ENCODE results near the gene FKBP6. TPM values are rescaled to one million over a fixed set of nuclear protein-coding genes. Genes with fewer than 3 reads are reported as not detected.
"Not testable (repeated sequence)": the region's sequence is repeated elsewhere in the genome, so short reads cannot be mapped to it uniquely, and the experiment has no call there.

Gene FKBP6
- total RNA-seq, 2 experiments from 2014 or later, result not detected

GRCh38 chr7:73397521-73398281 lies 69.7 kb downstream of the FKBP6 start:
- CTCF ChIA-PET, result interaction anchor here (0.6 kb wide), 1 partner anchor 25 kb away, joined by 4 read pairs; no protein-coding TSS in a partner anchor

GRCh38 chr7:73399185-73400050 lies 71.5 kb downstream of the FKBP6 start:
- H3K4me1 Mint-ChIP-seq; H3K36me3 Mint-ChIP-seq (ENCODE audit: low read depth); H3K27me3 Mint-ChIP-seq; H3K27ac Mint-ChIP-seq; CTCF ChIA-PET; H3K9me3 Mint-ChIP-seq; POLR2A ChIA-PET: not testable (repeated sequence)
- peak overlapping the region; percentile 39 for H3K4me3 Mint-ChIP-seq
- DNase-seq, result peak; percentile 57

More at GRCh38 chr7:73397521-73398281, 69.7 kb downstream of the FKBP6 start:
- Mint-ChIP-seq H3K4me1 (peaks cover 2% of the 10 kb centered on the region), H3K27ac (no peak overlapping the region), H3K36me3 (ENCODE audit: low read depth) (no peaks in the 10 kb centered on the region), H3K4me3 (no peak overlapping the region), H3K9me3 (no peaks in the 10 kb centered on the region), H3K27me3 (no peaks in the 10 kb centered on the region)
- no peak for DNase-seq
- POLR2A ChIA-PET, result no interaction called here

- H3K27ac Mint-ChIP-seq; H3K9me3 Mint-ChIP-seq; DNase-seq; H3K4me3 Mint-ChIP-seq; POLR2A ChIA-PET; H3K36me3 Mint-ChIP-seq (ENCODE audit: low read depth); CTCF ChIA-PET; H3K27me3 Mint-ChIP-seq; H3K4me1 Mint-ChIP-seq: not testable (repeated sequence)
These were observed 76.9 kb downstream of the FKBP6 start for GRCh38 chr7:73404860-73405259.

Other genes with a start within 250 kb of the FKBP6 start
- not detected for gene SPDYE9, start 242.1 kb upstream of the FKBP6 start, total RNA-seq
- gene NSUN5, start 19.3 kb upstream of the FKBP6 start, total RNA-seq, result 10 to 100 TPM; 42.9 to 44.7 TPM
- gene TRIM50, start 79 bp upstream of the FKBP6 start, total RNA-seq, result not detected
- gene FZD9, start 105.6 kb downstream of the FKBP6 start, total RNA-seq, result not detected
- gene BAZ1B, start 194.1 kb downstream of the FKBP6 start, total RNA-seq, result 10 to 100 TPM; 84.5 to 86.2 TPM
- gene BCL7B, start 229.5 kb downstream of the FKBP6 start, total RNA-seq, result 10 to 100 TPM; 68.9 to 71.6 TPM